NB4 (cell line): Measurements from ENCODE around the gene ANKRD31.

ENCODE experiments used
- CTCF ChIP-seq: IDR thresholded peaks from one replicate; pipeline ENCODE4 v1.5.1; 2012; ENCODE audit warnings: low read depth, low read length
- MAX ChIP-seq: IDR thresholded peaks from 2 replicates; pipeline ENCODE4 v1.6.1; 2011; ENCODE audit warnings: low read depth, low read length
- MYC ChIP-seq: IDR thresholded peaks from 2 replicates; pipeline ENCODE4 v1.6.1; 2011; ENCODE audit warnings: low read depth, low read length
- POLR2A ChIP-seq: IDR thresholded peaks from 2 replicates; pipeline ENCODE4 v1.6.1; 2011; ENCODE audit warnings: mild to moderate bottlenecking; ENCODE audit not compliant: insufficient read length; ENCODE audit errors: extremely low read depth

GRCh38 chr5:75020016-75020656 lies 216.5 kb downstream of the ANKRD31 start:
- no peak for TF ChIP-seq CTCF
- TF ChIP-seq POLR2A: no peak
- no peak for TF ChIP-seq MAX
- no peak for TF ChIP-seq MYC
